GM19240 (cell line): ENCODE results near the gene MMP14.
"Not testable (repeated sequence)": the region's sequence is repeated elsewhere in the genome, so short reads cannot be mapped to it uniquely, and the experiment has no call there.

Experiments
- DNase-seq: peaks from one replicate; pipeline ENCODE4 v3.0.0; 2011; ENCODE audit warnings: low spot score; ENCODE audit not compliant: insufficient read length

Gene MMP14

DNA sequence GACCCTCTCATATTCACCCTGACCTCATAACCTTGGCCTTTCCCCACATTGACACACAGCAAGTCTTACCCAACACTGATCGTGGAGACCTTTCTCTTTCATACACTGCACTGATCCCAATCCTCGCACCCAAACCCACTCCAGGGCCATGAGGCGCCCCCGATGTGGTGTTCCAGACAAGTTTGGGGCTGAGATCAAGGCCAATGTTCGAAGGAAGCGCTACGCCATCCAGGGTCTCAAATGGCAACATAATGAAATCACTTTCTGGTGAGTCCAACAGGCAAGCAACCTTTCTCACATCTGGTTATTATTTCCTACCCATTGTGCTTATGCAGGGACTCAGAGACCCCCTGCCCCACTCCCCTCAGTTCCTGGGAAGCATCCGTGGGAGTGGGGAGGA is 5.4 kb downstream of the MMP14 start:
- DNase-seq, result no peak

DNA sequence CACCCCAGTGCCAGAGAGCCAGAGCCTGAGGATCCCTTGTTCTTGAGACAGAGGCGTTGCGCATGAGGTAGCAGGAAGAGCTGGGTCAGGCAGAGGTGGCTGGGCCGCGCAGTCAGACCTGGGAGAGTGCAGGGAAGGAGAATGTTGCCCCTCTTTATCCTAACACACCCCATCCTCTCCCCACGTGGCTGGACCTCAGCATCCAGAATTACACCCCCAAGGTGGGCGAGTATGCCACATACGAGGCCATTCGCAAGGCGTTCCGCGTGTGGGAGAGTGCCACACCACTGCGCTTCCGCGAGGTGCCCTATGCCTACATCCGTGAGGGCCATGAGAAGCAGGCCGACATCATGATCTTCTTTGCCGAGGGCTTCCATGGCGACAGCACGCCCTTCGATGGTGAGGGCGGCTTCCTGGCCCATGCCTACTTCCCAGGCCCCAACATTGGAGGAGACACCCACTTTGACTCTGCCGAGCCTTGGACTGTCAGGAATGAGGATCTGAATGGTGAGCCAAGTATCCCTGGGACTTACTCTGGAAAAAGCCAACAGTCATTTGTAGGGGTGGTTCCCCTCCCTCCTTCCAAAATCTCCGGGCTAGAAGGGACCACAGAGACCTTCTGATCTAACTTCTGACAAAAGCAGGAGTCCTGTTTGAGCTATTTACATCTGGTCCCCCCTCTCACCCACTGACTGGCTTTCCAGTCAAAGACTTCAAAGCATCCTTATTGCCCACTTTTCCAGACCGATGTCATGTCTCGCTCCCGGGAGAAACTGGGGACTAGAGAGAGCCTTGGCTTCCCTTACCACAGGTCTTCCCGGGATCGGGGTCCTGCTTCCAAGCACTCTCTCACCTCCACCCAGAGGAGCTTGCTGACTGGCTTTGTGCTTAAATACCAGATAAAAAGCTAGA is 6.1 kb downstream of the MMP14 start:
- DNase-seq, result no peak

DNA sequence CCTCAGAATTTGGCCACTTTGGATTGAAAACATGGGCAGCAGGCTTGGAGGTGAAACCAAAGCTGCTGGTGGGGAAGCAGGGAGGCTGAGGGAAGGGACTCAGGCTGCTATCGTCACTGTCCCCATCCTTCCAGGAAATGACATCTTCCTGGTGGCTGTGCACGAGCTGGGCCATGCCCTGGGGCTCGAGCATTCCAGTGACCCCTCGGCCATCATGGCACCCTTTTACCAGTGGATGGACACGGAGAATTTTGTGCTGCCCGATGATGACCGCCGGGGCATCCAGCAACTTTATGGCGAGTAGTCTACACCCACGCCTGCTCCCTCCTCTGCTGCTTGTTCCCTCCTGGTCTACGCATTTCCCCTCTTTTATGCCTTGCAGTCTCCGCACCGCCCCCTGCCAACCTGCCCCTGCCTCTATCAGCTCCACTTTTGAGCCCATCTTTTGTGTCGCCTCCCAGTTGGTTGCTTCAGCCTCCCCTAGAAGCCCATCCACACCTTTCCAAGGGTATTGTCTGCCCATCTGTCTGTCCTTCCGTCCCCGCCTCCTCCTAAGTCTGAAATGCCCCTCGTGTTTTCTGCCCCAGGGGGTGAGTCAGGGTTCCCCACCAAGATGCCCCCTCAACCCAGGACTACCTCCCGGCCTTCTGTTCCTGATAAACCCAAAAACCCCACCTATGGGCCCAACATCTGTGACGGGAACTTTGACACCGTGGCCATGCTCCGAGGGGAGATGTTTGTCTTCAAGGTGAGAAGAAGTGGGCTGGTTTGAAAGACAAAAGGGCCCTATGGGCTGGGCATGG is 6.9 kb downstream of the MMP14 start:
- no peak for DNase-seq

DNA sequence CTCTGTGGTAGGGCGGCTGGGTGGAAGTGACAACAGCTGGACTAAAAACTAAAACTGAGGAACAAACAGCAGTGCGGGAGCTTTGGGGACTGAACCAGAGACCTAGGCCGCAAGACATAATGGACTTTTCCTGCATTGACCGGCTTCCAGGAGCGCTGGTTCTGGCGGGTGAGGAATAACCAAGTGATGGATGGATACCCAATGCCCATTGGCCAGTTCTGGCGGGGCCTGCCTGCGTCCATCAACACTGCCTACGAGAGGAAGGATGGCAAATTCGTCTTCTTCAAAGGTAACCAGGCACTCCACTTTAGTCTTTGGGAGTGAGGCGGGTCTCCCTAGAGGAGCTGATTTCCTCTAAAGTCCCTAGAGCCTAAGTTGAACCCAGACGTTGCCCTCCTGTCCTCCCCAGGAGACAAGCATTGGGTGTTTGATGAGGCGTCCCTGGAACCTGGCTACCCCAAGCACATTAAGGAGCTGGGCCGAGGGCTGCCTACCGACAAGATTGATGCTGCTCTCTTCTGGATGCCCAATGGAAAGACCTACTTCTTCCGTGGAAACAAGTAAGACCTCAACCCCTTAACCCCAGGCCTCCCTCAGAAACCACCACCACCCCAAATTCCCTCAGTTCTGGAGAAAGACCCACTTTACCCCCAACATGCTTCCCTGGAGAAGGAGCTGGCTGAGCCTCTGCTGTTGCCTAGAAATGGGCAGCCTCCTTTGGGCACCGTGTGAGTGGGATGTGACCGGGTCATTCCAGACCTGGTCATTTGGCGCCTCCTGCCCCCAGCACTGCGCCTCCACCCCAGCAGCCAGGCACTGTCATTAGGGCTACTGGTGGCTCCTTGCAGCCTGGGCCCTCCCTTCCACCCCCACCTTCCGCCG is 8.1 kb downstream of the MMP14 start:
- no peak for DNase-seq

DNA sequence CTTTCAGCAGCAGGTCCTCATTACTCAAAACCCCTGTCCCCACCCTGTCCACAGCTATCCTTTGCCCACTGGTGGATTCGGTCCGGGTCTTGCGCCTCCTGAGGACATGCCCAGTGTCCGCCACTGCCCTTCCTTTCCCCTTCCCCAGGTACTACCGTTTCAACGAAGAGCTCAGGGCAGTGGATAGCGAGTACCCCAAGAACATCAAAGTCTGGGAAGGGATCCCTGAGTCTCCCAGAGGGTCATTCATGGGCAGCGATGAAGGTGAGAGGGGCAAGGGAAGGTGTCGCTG is 8.7 kb downstream of the MMP14 start:
- DNase-seq, result no peak

DNA sequence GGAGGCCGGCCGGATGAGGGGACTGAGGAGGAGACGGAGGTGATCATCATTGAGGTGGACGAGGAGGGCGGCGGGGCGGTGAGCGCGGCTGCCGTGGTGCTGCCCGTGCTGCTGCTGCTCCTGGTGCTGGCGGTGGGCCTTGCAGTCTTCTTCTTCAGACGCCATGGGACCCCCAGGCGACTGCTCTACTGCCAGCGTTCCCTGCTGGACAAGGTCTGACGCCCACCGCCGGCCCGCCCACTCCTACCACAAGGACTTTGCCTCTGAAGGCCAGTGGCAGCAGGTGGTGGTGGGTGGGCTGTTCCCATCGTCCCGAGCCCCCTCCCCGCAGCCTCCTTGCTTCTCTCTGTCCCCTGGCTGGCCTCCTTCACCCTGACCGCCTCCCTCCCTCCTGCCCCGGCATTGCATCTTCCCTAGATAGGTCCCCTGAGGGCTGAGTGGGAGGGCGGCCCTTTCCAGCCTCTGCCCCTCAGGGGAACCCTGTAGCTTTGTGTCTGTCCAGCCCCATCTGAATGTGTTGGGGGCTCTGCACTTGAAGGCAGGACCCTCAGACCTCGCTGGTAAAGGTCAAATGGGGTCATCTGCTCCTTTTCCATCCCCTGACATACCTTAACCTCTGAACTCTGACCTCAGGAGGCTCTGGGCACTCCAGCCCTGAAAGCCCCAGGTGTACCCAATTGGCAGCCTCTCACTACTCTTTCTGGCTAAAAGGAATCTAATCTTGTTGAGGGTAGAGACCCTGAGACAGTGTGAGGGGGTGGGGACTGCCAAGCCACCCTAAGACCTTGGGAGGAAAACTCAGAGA is 9.6 kb downstream of the MMP14 start:
- no peak for DNase-seq

DNA sequence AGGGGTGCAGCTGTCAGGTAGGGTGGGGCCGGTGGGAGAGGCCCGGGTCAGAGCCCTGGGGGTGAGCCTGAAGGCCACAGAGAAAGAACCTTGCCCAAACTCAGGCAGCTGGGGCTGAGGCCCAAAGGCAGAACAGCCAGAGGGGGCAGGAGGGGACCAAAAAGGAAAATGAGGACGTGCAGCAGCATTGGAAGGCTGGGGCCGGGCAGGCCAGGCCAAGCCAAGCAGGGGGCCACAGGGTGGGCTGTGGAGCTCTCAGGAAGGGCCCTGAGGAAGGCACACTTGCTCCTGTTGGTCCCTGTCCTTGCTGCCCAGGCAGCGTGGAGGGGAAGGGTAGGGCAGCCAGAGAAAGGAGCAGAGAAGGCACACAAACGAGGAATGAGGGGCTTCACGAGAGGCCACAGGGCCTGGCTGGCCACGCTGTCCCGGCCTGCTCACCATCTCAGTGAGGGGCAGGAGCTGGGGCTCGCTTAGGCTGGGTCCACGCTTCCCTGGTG is 10.5 kb downstream of the MMP14 start:
- DNase-seq, result no peak

DNA sequence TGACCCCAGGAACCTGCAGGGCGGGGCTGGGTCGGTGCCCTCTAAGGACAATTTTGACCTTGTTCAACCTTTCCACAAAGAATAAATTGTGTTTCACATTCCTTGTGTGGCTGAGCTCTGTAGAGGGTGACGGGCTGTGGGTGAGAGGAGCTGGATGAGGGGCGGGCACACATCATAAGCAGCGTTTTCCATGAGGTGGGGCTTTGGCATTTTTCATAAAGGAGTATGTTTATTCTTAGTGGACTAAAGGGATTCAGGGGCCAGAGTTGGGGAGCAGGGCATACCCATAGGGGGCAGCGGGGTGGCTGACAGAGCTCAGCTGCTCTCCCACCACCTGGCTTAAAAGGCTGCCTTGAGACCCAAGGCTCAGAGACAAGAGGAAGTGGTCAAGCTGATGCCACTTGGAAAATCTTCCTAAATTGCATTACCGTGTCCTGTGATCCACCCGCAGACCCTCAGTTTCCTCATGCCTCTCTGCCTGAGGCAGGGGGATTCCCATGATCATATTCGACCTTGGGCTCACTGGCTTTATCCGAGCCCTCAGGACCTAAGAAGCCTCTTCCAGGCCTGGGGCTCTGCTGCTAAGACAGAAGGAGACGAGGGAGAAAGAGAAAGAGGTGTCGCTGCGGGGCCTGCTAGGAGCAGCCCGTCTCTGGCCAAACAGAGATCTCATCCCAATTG is 11.4 kb downstream of the MMP14 start:
- DNase-seq, result no peak

DNA sequence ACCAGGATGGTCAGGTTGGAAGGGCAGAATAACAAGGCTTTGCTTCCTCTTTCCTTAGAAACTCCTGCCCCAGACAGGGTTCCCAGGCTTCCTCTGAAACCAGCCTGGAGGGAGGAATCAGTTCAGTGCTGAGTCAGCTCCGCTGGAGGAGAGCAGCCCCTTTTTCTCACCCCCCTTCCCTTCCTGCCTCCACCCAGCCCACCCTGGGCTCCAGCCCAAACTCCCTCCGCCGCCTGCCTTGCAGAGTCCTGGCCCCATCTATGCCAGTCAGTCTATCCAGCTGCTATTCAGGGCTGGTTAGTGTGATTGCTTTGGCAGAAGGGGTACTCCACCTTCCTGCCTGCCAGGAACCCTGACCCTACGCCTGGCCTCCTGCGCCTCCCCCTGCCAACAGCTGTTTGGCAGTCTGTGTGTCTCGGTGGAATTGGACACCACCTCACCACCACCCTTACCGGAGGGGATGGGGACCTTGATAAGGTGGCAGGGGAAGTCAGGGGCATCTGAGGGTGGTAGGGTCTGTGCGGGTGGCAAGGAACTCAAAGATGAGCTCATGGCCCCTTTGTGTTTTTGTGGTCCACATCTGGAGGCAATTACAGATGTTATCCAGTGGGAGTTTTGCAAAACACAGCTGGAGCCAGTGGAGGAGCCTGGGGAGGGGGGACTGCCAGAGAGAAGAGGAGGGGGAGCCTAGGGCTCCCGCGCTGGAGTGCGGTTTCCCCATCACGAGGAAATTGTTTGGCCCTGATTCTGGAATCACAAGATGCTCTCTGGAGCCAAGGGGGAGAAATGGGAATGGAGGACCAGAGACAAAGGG is 12.2 kb downstream of the MMP14 start:
- no peak for DNase-seq

DNA sequence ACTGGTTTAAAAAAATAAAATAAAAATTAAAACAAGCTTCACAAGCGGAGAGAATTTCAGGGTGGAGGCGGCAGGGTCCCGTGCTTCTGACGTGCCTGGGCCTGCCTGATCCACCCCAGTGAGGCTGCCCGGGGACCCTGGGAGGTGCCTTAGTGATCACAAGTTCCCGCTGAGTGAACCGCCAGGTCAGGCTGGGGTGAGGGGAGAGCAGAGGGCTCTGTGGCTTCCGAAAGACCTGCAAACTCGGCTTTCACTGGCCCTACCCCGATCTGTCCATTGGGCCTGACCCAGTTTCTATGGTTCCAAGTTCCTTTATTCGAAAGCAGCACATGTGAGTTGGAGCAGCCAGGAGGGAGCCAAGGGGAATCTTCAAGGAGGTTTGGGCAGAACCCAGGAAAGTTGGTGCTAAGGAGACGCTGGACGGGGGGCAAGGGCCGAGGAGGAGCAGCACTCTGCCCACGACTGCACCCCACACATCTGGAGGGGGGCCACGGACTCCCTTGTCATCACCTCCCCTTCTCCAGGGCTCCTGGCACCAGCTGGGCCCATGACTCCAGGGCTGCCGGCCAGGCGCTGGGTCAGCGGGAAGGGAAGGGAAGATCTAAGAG is 12.9 kb downstream of the MMP14 start:
- no peak for DNase-seq

DNA sequence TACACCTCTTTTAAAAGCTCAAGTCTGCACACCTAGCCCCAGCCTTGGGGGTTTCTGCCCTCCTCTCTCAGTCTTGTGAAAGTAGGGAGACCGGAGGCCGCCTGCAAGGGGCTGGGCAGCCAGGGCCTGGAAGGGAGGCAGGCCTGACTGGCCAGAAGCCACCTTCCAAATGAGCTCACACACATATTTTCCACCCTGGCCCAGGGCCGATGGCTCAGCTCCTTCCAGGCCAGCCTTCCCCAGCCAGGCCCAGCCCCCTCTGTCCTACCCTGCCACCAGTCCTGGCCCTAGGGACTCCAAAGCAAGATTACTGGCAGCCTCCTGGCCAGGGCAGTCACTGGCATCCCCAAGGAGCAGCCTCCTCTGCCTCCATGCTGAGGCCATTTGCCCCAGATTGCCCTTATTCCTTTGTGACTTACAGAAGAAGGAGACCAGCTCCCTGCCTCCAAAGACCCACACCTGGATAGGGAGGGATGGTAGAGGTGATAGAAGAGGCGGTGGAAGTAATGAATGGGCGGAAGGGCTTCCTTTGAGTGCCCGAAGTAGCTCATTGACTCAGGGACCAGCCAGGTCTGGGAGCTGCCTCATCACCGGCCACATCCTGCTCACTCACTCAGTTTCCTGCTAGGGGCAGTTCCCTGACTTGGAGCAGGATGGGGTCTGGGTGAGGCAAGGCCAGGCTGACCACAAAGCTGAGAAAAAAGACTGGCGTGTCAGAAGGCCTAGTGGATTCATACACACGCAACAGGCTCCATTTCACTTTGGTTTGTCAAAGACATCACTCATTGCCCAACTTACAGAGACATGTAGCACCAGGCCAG is 14.8 kb downstream of the MMP14 start:
- no peak for DNase-seq

DNA sequence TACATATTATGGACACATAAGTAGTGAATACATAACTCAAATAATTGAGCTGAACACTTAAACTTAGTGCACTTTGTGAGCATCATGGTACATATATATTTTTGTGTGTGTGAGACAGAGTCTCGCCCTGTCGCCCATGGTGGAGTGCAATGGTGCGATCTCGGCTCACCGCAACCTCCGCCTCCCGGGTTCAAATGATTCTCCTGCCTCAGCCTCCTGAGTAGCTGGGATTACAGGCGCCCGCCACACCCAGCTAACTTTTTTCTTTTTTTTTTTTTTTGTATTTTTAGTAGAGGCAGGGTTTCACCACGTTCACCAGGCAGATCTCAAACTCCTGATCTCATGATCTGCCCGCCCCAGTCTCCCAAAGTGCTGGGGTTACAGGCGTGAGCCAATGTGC is 15.8 kb downstream of the MMP14 start:
- not testable (repeated sequence) for DNase-seq

DNA sequence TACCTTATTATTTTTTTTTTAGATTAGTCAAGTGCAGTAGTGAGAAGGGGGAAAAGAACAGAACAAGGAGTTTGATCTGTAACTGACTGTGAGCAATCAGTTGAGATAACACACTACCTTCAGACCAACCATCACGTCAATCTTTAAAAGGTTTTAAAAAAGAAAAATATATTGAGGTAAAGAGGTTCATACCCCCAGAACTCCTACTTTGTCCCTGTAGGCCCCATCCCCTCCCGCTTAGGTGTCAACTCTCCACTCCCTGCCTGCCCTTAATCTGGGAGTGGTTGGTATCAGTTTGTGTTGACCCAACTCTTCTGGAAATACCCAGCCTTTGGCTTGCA is 16.2 kb downstream of the MMP14 start:
- DNase-seq, result no peak

DNA sequence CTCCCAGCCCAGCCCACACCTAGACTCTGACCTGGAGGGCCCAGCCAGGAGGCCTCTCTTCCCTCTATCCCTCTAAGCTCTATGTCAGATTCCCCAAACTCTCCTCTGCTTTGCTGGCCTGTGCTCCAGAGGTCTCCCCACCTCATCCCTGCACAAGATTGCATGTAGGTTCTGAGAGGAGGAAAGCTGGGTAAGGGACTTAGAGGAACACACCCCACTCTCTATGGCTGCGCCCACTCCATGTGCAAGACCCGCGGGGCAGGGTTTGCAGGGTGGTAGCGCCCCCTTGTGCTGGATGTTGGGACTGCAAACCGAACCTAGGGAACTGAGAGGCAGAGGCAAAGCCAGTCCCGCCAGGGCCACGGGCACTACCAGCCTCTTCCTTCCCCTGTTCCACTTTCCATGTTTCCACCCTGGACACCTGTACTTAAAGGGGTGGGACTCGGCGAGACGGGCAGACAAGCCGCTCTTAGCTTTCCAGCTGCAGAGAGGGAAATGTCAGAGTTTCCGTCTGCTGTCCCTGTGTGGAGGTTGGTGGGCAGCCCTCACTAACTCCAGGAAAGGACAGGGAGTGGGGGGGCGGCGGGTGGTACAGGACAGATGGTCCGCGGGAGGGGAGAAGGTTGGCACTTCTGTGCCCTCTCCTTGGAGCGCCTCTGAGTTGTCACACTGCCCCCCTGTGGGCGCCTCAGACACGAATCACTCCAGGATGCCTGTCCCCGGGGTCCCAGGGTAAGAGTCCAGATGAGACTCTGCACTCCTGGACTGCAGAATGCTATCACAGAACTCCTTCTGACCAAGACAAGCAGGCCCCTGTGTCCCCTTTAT is 16.8 kb downstream of the MMP14 start:
- peak; percentile 77 for DNase-seq

DNA sequence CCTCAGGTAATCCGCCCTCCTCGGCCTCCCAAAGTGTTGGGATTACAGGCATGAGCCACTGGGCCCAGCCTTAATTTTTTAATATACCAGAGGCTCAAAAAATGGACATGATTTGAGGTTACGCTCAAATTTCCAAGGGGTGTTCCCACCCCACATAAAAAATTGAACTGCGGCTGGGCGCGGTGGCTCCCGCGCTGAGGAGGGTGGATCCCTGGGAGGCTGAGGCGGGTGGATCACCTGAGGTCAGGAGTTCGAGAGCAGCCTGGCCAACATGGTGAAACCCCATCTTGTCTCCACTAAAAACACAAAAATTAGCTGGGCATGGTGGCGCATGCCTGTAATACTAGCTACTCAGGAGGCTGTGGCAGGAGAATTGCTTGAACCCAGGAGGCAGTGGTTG is 17.9 kb downstream of the MMP14 start:
- DNase-seq, result not testable (repeated sequence)

DNA sequence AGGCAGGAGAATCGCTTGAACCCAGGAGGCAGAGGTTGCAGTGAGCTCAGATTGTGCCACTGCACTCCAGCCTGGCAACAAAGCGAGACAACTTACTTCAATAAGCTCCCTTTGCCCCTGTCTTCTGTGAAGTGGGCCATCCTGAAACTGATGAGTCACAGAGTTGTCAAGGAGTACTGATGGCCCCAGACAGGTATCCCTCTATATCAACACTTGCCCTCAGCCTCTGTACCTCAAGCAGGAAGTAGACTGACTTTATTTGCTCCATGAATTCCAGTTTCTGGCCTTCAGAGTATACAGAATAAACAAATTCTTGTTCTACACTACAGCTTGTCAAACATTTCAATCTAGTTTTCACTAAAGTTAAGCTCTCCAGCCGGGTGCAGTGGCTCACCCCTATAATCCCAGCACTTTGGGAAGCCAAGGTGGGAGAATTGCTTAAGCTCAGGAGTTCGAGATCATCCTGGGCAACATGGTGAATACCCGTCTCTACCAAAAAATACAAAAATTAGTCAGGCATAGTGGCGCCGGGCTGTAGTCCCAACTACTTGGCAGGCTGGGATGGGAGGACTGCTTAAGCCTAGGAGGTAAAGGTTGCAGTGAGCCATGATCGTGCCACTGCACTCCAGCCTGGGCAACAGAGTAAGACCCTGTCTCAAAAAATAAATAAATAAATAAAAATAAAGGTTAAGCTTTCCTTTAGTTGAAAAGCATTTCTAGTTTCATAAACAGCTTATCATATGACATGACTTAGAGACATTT is 18.8 kb downstream of the MMP14 start:
- DNase-seq, result no peak

DNA sequence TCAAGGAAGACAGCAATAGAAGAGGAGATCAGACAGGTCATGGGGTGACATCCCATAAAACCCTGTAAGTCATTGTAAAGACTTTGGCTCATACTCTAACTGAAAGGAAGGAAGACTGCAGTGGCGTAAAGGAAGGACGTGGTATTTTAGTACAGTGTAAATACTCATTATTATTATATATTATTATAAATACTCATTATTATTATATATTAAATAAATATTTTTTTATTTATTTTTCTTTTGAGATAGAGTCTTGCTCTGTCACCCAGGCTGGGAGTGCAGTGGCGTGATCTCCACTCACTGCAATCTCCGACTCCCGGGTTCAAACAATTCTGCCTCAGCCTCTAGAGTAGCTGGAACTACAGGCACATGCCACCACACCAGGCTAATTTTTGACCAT is 20.0 kb downstream of the MMP14 start:
- no peak for DNase-seq
